Epithelial cell of proximal tubule (primary cell): ENCODE results near the gene TAF1C. TPM values are rescaled to one million over a fixed set of nuclear protein-coding genes. Genes with fewer than 3 reads are reported as not detected.
"Not testable (repeated sequence)": the region's sequence is repeated elsewhere in the genome, so short reads cannot be mapped to it uniquely, and the experiment has no call there.

Experiments
- DNase-seq: peaks from one replicate; pipeline ENCODE4 v3.0.0-alpha.2; 2011; ENCODE audit warnings: low read depth
- H3K4me3 ChIP-seq: 2 replicates; pipeline ENCODE4 v1.5.1; 2011; ENCODE audit warnings: low read depth, mild to moderate bottlenecking, low read length
- total RNA-seq: library from RNA; depleted of rRNA; stranded (reverse); fragments of >200 nt; gene quantifications from 2 replicates; pipeline ENCODE4 v1.2.3, GENCODE V29; 2015
- TF ChIP-seq, protein P1 (sequence below): conservative IDR thresholded peaks from 2 replicates; pipeline ENCODE4 v1.5.1; 2012; ENCODE audit warnings: low read depth, mild to moderate bottlenecking, low read length

TAF1C gene
- total RNA-seq, 1 donor from 2014 or later, result 30.4 TPM

- no peak for DNase-seq
- TF ChIP-seq, protein P1, sequence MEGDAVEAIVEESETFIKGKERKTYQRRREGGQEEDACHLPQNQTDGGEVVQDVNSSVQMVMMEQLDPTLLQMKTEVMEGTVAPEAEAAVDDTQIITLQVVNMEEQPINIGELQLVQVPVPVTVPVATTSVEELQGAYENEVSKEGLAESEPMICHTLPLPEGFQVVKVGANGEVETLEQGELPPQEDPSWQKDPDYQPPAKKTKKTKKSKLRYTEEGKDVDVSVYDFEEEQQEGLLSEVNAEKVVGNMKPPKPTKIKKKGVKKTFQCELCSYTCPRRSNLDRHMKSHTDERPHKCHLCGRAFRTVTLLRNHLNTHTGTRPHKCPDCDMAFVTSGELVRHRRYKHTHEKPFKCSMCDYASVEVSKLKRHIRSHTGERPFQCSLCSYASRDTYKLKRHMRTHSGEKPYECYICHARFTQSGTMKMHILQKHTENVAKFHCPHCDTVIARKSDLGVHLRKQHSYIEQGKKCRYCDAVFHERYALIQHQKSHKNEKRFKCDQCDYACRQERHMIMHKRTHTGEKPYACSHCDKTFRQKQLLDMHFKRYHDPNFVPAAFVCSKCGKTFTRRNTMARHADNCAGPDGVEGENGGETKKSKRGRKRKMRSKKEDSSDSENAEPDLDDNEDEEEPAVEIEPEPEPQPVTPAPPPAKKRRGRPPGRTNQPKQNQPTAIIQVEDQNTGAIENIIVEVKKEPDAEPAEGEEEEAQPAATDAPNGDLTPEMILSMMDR, result no peak
- H3K4me3 ChIP-seq, result no peak overlapping the region
Observed at GRCh38 chr16:84220851-84221250, 34.0 kb upstream of the TAF1C start.

- no peak for DNase-seq
- TF ChIP-seq, protein P1, result no peak
- no peak overlapping the region for H3K4me3 ChIP-seq
Observed at GRCh38 chr16:84218956-84219355, 32.1 kb upstream of the TAF1C start.

GRCh38 chr16:84218176-84218823, 31.4 kb upstream of the TAF1C start:
- no peak for DNase-seq
- H3K4me3 ChIP-seq, result no peak overlapping the region
- TF ChIP-seq, protein P1, result no peak

DNA sequence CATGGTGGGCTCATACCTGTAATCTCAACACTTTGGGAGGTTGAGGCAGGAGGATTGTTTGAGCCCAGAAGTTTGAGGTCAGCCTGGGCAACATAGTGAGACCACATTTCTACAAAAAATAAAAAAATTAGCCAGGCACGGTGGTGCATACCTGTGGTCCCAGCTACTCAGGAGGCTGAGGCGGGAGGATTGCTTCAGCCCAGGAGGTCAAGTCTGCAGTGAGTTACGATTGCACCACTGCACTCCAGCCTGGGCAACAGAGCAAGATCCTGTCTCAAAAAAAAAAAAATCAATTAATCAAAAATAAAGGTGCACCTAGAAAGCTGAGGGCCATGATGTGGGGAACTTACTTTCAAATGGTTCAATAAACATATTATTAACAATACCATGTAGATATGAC, 29.3 kb upstream of the TAF1C start:
- not testable (repeated sequence) for DNase-seq, H3K4me3 ChIP-seq

DNA sequence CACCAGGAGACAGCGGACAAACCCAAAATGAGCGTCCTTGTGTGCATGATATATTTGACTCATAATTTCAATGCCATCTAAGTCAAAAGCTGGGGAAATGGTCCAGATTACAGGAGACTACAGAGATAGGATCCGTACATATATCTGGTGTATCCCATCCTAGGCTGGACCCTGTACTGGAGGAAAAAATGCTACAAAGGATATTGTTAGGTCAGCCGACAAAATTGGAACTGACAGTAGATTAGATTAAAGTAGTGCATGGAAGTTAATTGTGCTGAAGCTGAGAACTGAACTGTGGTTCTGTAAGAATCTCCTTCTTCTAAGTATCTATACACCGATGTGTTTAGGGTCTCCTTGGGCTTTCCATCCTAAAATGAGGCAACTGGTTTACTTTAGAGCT, 28.7 kb upstream of the TAF1C start:
- H3K4me3 ChIP-seq, result no peak overlapping the region
- DNase-seq, result no peak
- TF ChIP-seq, protein P1, result no peak

DNA sequence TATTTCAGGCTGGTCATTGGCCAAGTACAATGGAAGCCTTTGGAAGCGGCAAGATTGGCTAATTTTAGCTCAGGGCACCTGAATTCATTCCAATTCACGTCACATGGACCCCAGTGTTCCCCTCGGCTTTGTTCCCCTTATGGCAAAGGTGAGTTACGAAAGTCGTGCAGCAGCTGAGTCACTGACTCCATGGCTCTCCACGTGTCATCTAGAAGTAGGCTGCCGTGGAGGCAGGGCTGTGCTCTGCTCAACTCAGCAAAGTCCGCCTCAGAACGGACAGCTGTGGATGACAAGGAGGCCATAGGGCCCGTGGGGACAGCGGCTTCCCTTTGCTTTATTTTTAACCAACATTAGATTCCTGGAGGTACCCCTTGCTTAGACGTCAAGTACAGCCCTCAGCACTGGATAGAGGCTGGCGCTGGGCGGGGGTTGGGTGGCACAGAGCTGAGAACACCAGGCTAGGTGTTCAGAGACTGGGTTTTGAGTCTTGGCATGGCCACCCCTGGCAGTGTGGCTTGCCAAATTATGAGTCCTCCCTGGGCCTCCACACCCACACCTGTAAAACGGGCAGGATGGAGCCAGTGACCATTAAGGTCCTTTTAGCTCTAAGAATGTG, 27.7 kb upstream of the TAF1C start:
- no peak for DNase-seq
- H3K4me3 ChIP-seq, result no peak overlapping the region
- TF ChIP-seq, protein P1, result no peak

- H3K4me3 ChIP-seq, result no peak overlapping the region
- DNase-seq, result no peak
- TF ChIP-seq, protein P1, result no peak
Observed at GRCh38 chr16:84212631-84213030, 25.8 kb upstream of the TAF1C start.
